T-helper 2 cell treated with Interferon-gamma antibody and Interleukin-4, amounts not matched to agents 100 ng/mL and 5 ng/mL, for 36 hours (primary cell): ENCODE results near the gene TMEM147. TPM values are rescaled to one million over a fixed set of nuclear protein-coding genes. Genes with fewer than 3 reads are reported as not detected.

ENCODE experiments used
- total RNA-seq: library from RNA; stranded (reverse); gene quantifications from 2 replicates; pipeline ENCODE4 v1.2.3, GENCODE V29; 2022

The TMEM147 gene
- total RNA-seq, 1 donor from 2014 or later, result 58.6 TPM

Other genes with a start within 250 kb of the TMEM147 start
- 0.20 and 0.70 TPM in 2 replicates for gene CD22, start 216.4 kb upstream of the TMEM147 start, total RNA-seq
- not detected in 2 replicates for gene FFAR1, start 197.7 kb upstream of the TMEM147 start, total RNA-seq
- 0.16 TPM in 1 of 2 replicates, not detected in the other for gene FFAR3, start 187.2 kb upstream of the TMEM147 start, total RNA-seq
- not detected in 2 replicates for gene GPR42, start 174.6 kb upstream of the TMEM147 start, total RNA-seq
- not detected in 2 replicates for gene FFAR2, start 97.4 kb upstream of the TMEM147 start, total RNA-seq
- gene KRTDAP, start 55.2 kb upstream of the TMEM147 start, total RNA-seq, result not detected in 2 replicates
- gene DMKN, start 32.0 kb upstream of the TMEM147 start, total RNA-seq, result not detected in 2 replicates
- not detected in 2 replicates for gene SBSN, start 17.3 kb upstream of the TMEM147 start, total RNA-seq
- gene GAPDHS, start 12.2 kb upstream of the TMEM147 start, total RNA-seq, result not detected in 2 replicates
- not detected in 2 replicates for gene ATP4A, start 18.0 kb downstream of the TMEM147 start, total RNA-seq
- not detected in 2 replicates for gene PMIS2, start 40.5 kb downstream of the TMEM147 start, total RNA-seq
- gene HAUS5, start 67.1 kb downstream of the TMEM147 start, total RNA-seq, result 41.6 and 47.4 TPM in 2 replicates
- gene RBM42, start 83.4 kb downstream of the TMEM147 start, total RNA-seq, result 96.5 and 109 TPM in 2 replicates
- 0.80 and 1.3 TPM in 2 replicates for gene ETV2, start 96.1 kb downstream of the TMEM147 start, total RNA-seq
- gene COX6B1, start 102.7 kb downstream of the TMEM147 start, total RNA-seq, result 489 and 495 TPM in 2 replicates
- 0.48 and 0.50 TPM in 2 replicates for gene UPK1A, start 120.9 kb downstream of the TMEM147 start, total RNA-seq
- 55.9 and 57.1 TPM in 2 replicates for gene ZBTB32, start 158.9 kb downstream of the TMEM147 start, total RNA-seq
- 60.0 and 62.6 TPM in 2 replicates for gene KMT2B, start 172.4 kb downstream of the TMEM147 start, total RNA-seq
- gene IGFLR1, start 196.8 kb downstream of the TMEM147 start, total RNA-seq, result 31.2 and 35.2 TPM in 2 replicates
- gene U2AF1L4, start 199.8 kb downstream of the TMEM147 start, total RNA-seq, result 24.0 and 24.5 TPM in 2 replicates
- gene PSENEN, start 200.0 kb downstream of the TMEM147 start, total RNA-seq, result 42.0 and 45.5 TPM in 2 replicates
- 10.8 and 15.2 TPM in 2 replicates for gene LIN37, start 202.9 kb downstream of the TMEM147 start, total RNA-seq
- gene HSPB6, start 211.4 kb downstream of the TMEM147 start, total RNA-seq, result not detected in 2 replicates
- gene PROSER3, start 212.6 kb downstream of the TMEM147 start, total RNA-seq, result 50.4 and 51.1 TPM in 2 replicates
- gene ARHGAP33, start 229.9 kb downstream of the TMEM147 start, total RNA-seq, result 67.1 and 72.6 TPM in 2 replicates